Measurements from ENCODE around the gene SLC6A16. TPM values are rescaled to one million over a fixed set of nuclear protein-coding genes. Genes with fewer than 3 reads are reported as not detected.
"Not testable (repeated sequence)": the region's sequence is repeated elsewhere in the genome, so short reads cannot be mapped to it uniquely, and the experiment has no call there.

Gene SLC6A16
- total RNA-seq, 2 experiments from 2014 or later: 4.8 to 5.7 TPM

GRCh38 chr19:49272204-49272603 is 52.8 kb downstream of the SLC6A16 start:
- H3K4me3 Mint-ChIP-seq: no peak overlapping the region
- POLR2A ChIA-PET: no interaction called here
- H3K27me3 Mint-ChIP-seq: peaks cover 26% of the 10 kb centered on the region
- CTCF ChIA-PET: no interaction called here
- peaks cover 14% of the 10 kb centered on the region for H3K9me3 Mint-ChIP-seq
- no peaks in the 10 kb centered on the region for H3K36me3 Mint-ChIP-seq (ENCODE audit: low read depth)
- no peak overlapping the region for H3K27ac Mint-ChIP-seq
- no peaks in the 10 kb centered on the region for H3K4me1 Mint-ChIP-seq
- no peak for DNase-seq

- CTCF ChIA-PET: no interaction called here
- no peak overlapping the region for H3K27ac Mint-ChIP-seq
These were observed 53.8 kb downstream of the SLC6A16 start for GRCh38 chr19:49271080-49271753.

GRCh38 chr19:49266409-49266808 is 58.6 kb downstream of the SLC6A16 start:
- POLR2A ChIA-PET; H3K36me3 Mint-ChIP-seq (ENCODE audit: low read depth); H3K27ac Mint-ChIP-seq; H3K4me3 Mint-ChIP-seq; H3K4me1 Mint-ChIP-seq: not testable (repeated sequence)
- peaks cover 27% of the 10 kb centered on the region for H3K9me3 Mint-ChIP-seq
- CTCF ChIA-PET: interaction anchor here (2.2 kb wide), 1 partner anchor 11 kb away, joined by 6 read pairs; no protein-coding TSS in a partner anchor
- H3K27me3 Mint-ChIP-seq: peaks cover 33% of the 10 kb centered on the region
- peak; percentile 25 for DNase-seq

More at GRCh38 chr19:49271080-49271753, 53.8 kb downstream of the SLC6A16 start:
- Mint-ChIP-seq H3K9me3 (peaks cover 20% of the 10 kb centered on the region), H3K36me3 (ENCODE audit: low read depth) (no peaks in the 10 kb centered on the region), H3K4me3 (no peak overlapping the region), H3K4me1 (no peaks in the 10 kb centered on the region), H3K27me3 (peaks cover 23% of the 10 kb centered on the region)
- DNase-seq: no peak
- POLR2A ChIA-PET: no interaction called here

- no peak overlapping the region for H3K27ac Mint-ChIP-seq
- no peak for DNase-seq
- CTCF ChIA-PET: interaction anchor here (0.6 to 1.2 kb wide), 2 partner anchors 58 to 178 kb away, joined by 4 read pairs; no protein-coding TSS in a partner anchor
- H3K4me3 Mint-ChIP-seq: no peak overlapping the region
- H3K4me1 Mint-ChIP-seq: no peaks in the 10 kb centered on the region
- peaks cover 29% of the 10 kb centered on the region for H3K9me3 Mint-ChIP-seq
- peaks cover 34% of the 10 kb centered on the region for H3K27me3 Mint-ChIP-seq
- H3K36me3 Mint-ChIP-seq (ENCODE audit: low read depth): no peaks in the 10 kb centered on the region
- POLR2A ChIA-PET: no interaction called here
These were observed 60.7 kb downstream of the SLC6A16 start for GRCh38 chr19:49264258-49264657.

- no peak overlapping the region for H3K27ac Mint-ChIP-seq
- peaks cover 2% of the 10 kb centered on the region for H3K36me3 Mint-ChIP-seq (ENCODE audit: low read depth)
- H3K4me1 Mint-ChIP-seq: no peaks in the 10 kb centered on the region
- H3K9me3 Mint-ChIP-seq: peaks cover 28% of the 10 kb centered on the region
- no peak overlapping the region for H3K4me3 Mint-ChIP-seq
- H3K27me3 Mint-ChIP-seq: peaks cover 36% of the 10 kb centered on the region
- ChIA-PET POLR2A (no interaction called here), CTCF (interaction anchor here (0.6 to 0.9 kb wide), 2 partner anchors 10 to 40 kb away, joined by 3 read pairs; no protein-coding TSS in a partner anchor)
- no peak for DNase-seq
These were observed 63.4 kb downstream of the SLC6A16 start for GRCh38 chr19:49261602-49262001.

- no peak overlapping the region for H3K4me3 Mint-ChIP-seq
- POLR2A ChIA-PET: no interaction called here
- H3K27me3 Mint-ChIP-seq: peaks cover 18% of the 10 kb centered on the region
- H3K4me1 Mint-ChIP-seq: no peaks in the 10 kb centered on the region
- H3K36me3 Mint-ChIP-seq (ENCODE audit: low read depth): peaks cover 2% of the 10 kb centered on the region
- CTCF ChIA-PET: interaction anchor here (0.6 kb wide), 1 partner anchor 189 kb away, joined by 3 read pairs; no protein-coding TSS in a partner anchor
- peaks cover 21% of the 10 kb centered on the region for H3K9me3 Mint-ChIP-seq
- no peak overlapping the region for H3K27ac Mint-ChIP-seq
- DNase-seq: no peak
These were observed 68.3 kb downstream of the SLC6A16 start for GRCh38 chr19:49256691-49257090.

- Mint-ChIP-seq H3K27me3 (peaks cover 14% of the 10 kb centered on the region), H3K36me3 (ENCODE audit: low read depth) (peaks cover 2% of the 10 kb centered on the region), H3K9me3 (peaks cover 20% of the 10 kb centered on the region), H3K27ac (no peak overlapping the region), H3K4me3 (no peak overlapping the region), H3K4me1 (no peaks in the 10 kb centered on the region)
- POLR2A ChIA-PET: no interaction called here
- DNase-seq: no peak
- CTCF ChIA-PET: interaction anchor here (0.7 to 1.9 kb wide), 2 partner anchors 12 to 57 kb away, joined by 3 to 6 read pairs; no protein-coding TSS in a partner anchor
These were observed 69.3 kb downstream of the SLC6A16 start for GRCh38 chr19:49255674-49256073.

- ChIA-PET POLR2A (no interaction called here), CTCF (no interaction called here)
- Mint-ChIP-seq H3K36me3 (ENCODE audit: low read depth) (no peaks in the 10 kb centered on the region), H3K27ac (no peak overlapping the region), H3K27me3 (peaks cover 9% of the 10 kb centered on the region), H3K4me1 (no peaks in the 10 kb centered on the region), H3K9me3 (no peaks in the 10 kb centered on the region), H3K4me3 (no peak overlapping the region)
- no peak for DNase-seq
These were observed 75.1 kb downstream of the SLC6A16 start for GRCh38 chr19:49249933-49250332.

GRCh38 chr19:49247676-49248075 is 77.3 kb downstream of the SLC6A16 start:
- Mint-ChIP-seq H3K4me3 (no peak overlapping the region), H3K27ac (no peak overlapping the region), H3K27me3 (peaks cover 9% of the 10 kb centered on the region), H3K4me1 (no peaks in the 10 kb centered on the region), H3K36me3 (ENCODE audit: low read depth) (no peaks in the 10 kb centered on the region), H3K9me3 (no peaks in the 10 kb centered on the region)
- no peak for DNase-seq
- ChIA-PET CTCF (no interaction called here), POLR2A (no interaction called here)

- no peaks in the 10 kb centered on the region for H3K9me3 Mint-ChIP-seq
- DNase-seq: no peak
- no peaks in the 10 kb centered on the region for H3K36me3 Mint-ChIP-seq (ENCODE audit: low read depth)
- H3K4me1 Mint-ChIP-seq: no peaks in the 10 kb centered on the region
- no peak overlapping the region for H3K27ac Mint-ChIP-seq
- CTCF ChIA-PET: interaction anchor here (0.9 to 1.1 kb wide), 2 partner anchors 17 to 231 kb away, joined by 3 read pairs; no protein-coding TSS in a partner anchor
- POLR2A ChIA-PET: no interaction called here
- H3K4me3 Mint-ChIP-seq: no peak overlapping the region
- no peaks in the 10 kb centered on the region for H3K27me3 Mint-ChIP-seq
These were observed 80.7 kb downstream of the SLC6A16 start for GRCh38 chr19:49244256-49244655.

GRCh38 chr19:49243726-49244125 is 81.3 kb downstream of the SLC6A16 start:
- CTCF ChIA-PET: interaction anchor here (0.9 to 1.1 kb wide), 3 partner anchors 15 to 231 kb away, joined by 3 to 5 read pairs (median 3); no protein-coding TSS in a partner anchor
- Mint-ChIP-seq H3K4me3 (no peak overlapping the region), H3K4me1 (no peaks in the 10 kb centered on the region), H3K27ac (no peak overlapping the region), H3K36me3 (ENCODE audit: low read depth) (no peaks in the 10 kb centered on the region), H3K27me3 (no peaks in the 10 kb centered on the region), H3K9me3 (no peaks in the 10 kb centered on the region)
- POLR2A ChIA-PET: no interaction called here
- DNase-seq: no peak

- no peak overlapping the region for H3K27ac Mint-ChIP-seq
- H3K36me3 Mint-ChIP-seq (ENCODE audit: low read depth): no peaks in the 10 kb centered on the region
- H3K9me3 Mint-ChIP-seq: no peaks in the 10 kb centered on the region
- DNase-seq: no peak
- H3K4me3 Mint-ChIP-seq: no peak overlapping the region
- ChIA-PET POLR2A (no interaction called here), CTCF (interaction anchor here (1.0 to 1.1 kb wide), 2 partner anchors 14 to 16 kb away, joined by 3 to 5 read pairs; no protein-coding TSS in a partner anchor)
- no peaks in the 10 kb centered on the region for H3K27me3 Mint-ChIP-seq
- H3K4me1 Mint-ChIP-seq: no peaks in the 10 kb centered on the region
These were observed 81.9 kb downstream of the SLC6A16 start for GRCh38 chr19:49243129-49243528.

GRCh38 chr19:49241769-49242168 is 83.2 kb downstream of the SLC6A16 start:
- Mint-ChIP-seq H3K27me3 (peaks cover 4% of the 10 kb centered on the region), H3K27ac (no peak overlapping the region), H3K4me3 (no peak overlapping the region), H3K4me1 (no peaks in the 10 kb centered on the region), H3K9me3 (no peaks in the 10 kb centered on the region), H3K36me3 (ENCODE audit: low read depth) (no peaks in the 10 kb centered on the region)
- ChIA-PET CTCF (interaction anchor here (0.7 kb wide), 1 partner anchor 60 kb away, joined by 3 read pairs; no protein-coding TSS in a partner anchor), POLR2A (no interaction called here)
- no peak for DNase-seq
